Activated CD8-positive, alpha-beta memory T cell treated with anti-CD3 and anti-CD28 coated beads, Interleukin-2, amount 50 U/mL, for 24 hours (primary cell): ENCODE results near the gene ANO2.
"Not testable (repeated sequence)": the region's sequence is repeated elsewhere in the genome, so short reads cannot be mapped to it uniquely, and the experiment has no call there.

Source experiments
- DNase-seq: peaks from one replicate; pipeline ENCODE4 v3.0.0-alpha.2; 2020; ENCODE audit errors: extremely low read depth

Gene ANO2

GRCh38 chr12:5669624-5670023 lies 275.4 kb downstream of the ANO2 start:
- not testable (repeated sequence) for DNase-seq

GRCh38 chr12:5665615-5666014 lies 279.4 kb downstream of the ANO2 start:
- DNase-seq = no peak

- no peak for DNase-seq
These were observed 283.2 kb downstream of the ANO2 start for GRCh38 chr12:5661811-5662210.

GRCh38 chr12:5660238-5660637 lies 284.8 kb downstream of the ANO2 start:
- DNase-seq = no peak

- DNase-seq = not testable (repeated sequence)
These were observed 286.6 kb downstream of the ANO2 start for GRCh38 chr12:5658339-5658941.

GRCh38 chr12:5656836-5657235 lies 288.2 kb downstream of the ANO2 start:
- DNase-seq = no peak

GRCh38 chr12:5655120-5655519 lies 289.9 kb downstream of the ANO2 start:
- no peak for DNase-seq

GRCh38 chr12:5654019-5654418 lies 291.0 kb downstream of the ANO2 start:
- DNase-seq = no peak

GRCh38 chr12:5650829-5651461 lies 294.1 kb downstream of the ANO2 start:
- no peak for DNase-seq

GRCh38 chr12:5650281-5650680 lies 294.8 kb downstream of the ANO2 start:
- no peak for DNase-seq

- DNase-seq = no peak
These were observed 296.2 kb downstream of the ANO2 start for GRCh38 chr12:5648692-5649359.

- no peak for DNase-seq
These were observed 301.8 kb downstream of the ANO2 start for GRCh38 chr12:5643266-5643665.

GRCh38 chr12:5637698-5638097 lies 307.4 kb downstream of the ANO2 start:
- DNase-seq = no peak

GRCh38 chr12:5636907-5637306 lies 308.2 kb downstream of the ANO2 start:
- DNase-seq = no peak

- DNase-seq = no peak
These were observed 312.0 kb downstream of the ANO2 start for GRCh38 chr12:5633106-5633505.

GRCh38 chr12:5632453-5632852 lies 312.6 kb downstream of the ANO2 start:
- DNase-seq = no peak

GRCh38 chr12:5631497-5631896 lies 313.6 kb downstream of the ANO2 start:
- DNase-seq = no peak

GRCh38 chr12:5630726-5631125 lies 314.3 kb downstream of the ANO2 start:
- DNase-seq = no peak

- DNase-seq = no peak
These were observed 316.6 kb downstream of the ANO2 start for GRCh38 chr12:5628501-5628900.

GRCh38 chr12:5627053-5627630 lies 317.9 kb downstream of the ANO2 start:
- no peak for DNase-seq

- DNase-seq = no peak
These were observed 318.9 kb downstream of the ANO2 start for GRCh38 chr12:5626151-5626550.

GRCh38 chr12:5624486-5625272 lies 320.4 kb downstream of the ANO2 start:
- no peak for DNase-seq
